Measurements from ENCODE around the gene PGBD1.
"Not testable (repeated sequence)": the region's sequence is repeated elsewhere in the genome, so short reads cannot be mapped to it uniquely, and the experiment has no call there.

Gene PGBD1

GRCh38 chr6:28291573-28291972, 10.2 kb downstream of the PGBD1 start:
- Histone ChIP-seq H2AFZ (ENCODE audit: low read depth, low read length) (no peak overlapping the region), H3K4me3 (ENCODE audit: low read length) (no peak overlapping the region), H4K20me1 (ENCODE audit: insufficient read depth, low read length) (no peaks in the 10 kb centered on the region), H3K27ac (ENCODE audit: low read length) (no peak overlapping the region), H3K9ac (ENCODE audit: low read length) (no peak overlapping the region), H3K27me3 (ENCODE audit: low read depth, low read length) (no peaks in the 10 kb centered on the region), H3K36me3 (replicated peaks; ENCODE audit: low read depth, low read length) (no peaks in the 10 kb centered on the region), H3K4me2 (ENCODE audit: low read length) (no peak overlapping the region), H3K79me2 (ENCODE audit: low read length) (no peaks in the 10 kb centered on the region), H3K4me1 (ENCODE audit: low read length) (no peaks in the 10 kb centered on the region), H3K9me3 (ENCODE audit: insufficient read depth, low read length) (no peaks in the 10 kb centered on the region)
- TF ChIP-seq CTCF (IDR thresholded peaks at IDR 0.05; ENCODE audit: low read depth, low read length) (no peak), EZH2phosphoT487 (IDR thresholded peaks at IDR 0.05; ENCODE audit: low read depth) (no peak)

GRCh38 chr6:28295326-28295725, 14.0 kb downstream of the PGBD1 start:
- Histone ChIP-seq H3K9me3 (ENCODE audit: insufficient read depth, low read length) (no peaks in the 10 kb centered on the region), H3K36me3 (replicated peaks; ENCODE audit: low read depth, low read length) (no peaks in the 10 kb centered on the region), H3K4me2 (ENCODE audit: low read length) (no peak overlapping the region)

GRCh38 chr6:28296520-28297060, 15.2 kb downstream of the PGBD1 start:
- H2AFZ ChIP-seq (ENCODE audit: low read depth, low read length) = no peak overlapping the region
- TF ChIP-seq CTCF (IDR thresholded peaks at IDR 0.05; ENCODE audit: low read depth, low read length) (no peak), EZH2phosphoT487 (IDR thresholded peaks at IDR 0.05; ENCODE audit: low read depth) (no peak)
- H3K27ac ChIP-seq (ENCODE audit: low read length) = no peak overlapping the region
- H3K79me2 ChIP-seq (ENCODE audit: low read length) = no peaks in the 10 kb centered on the region
- no peak overlapping the region for H3K4me3 ChIP-seq (ENCODE audit: low read length)
- no peak overlapping the region for H3K9ac ChIP-seq (ENCODE audit: low read length)
- no peaks in the 10 kb centered on the region for H4K20me1 ChIP-seq (ENCODE audit: insufficient read depth, low read length)
- H3K9me3 ChIP-seq (ENCODE audit: insufficient read depth, low read length) = no peaks in the 10 kb centered on the region
- H3K4me2 ChIP-seq (ENCODE audit: low read length) = no peak overlapping the region
- H3K27me3 ChIP-seq (ENCODE audit: low read depth, low read length) = no peaks in the 10 kb centered on the region
- no peaks in the 10 kb centered on the region for H3K4me1 ChIP-seq (ENCODE audit: low read length)
- no peaks in the 10 kb centered on the region for H3K36me3 ChIP-seq (replicated peaks; ENCODE audit: low read depth, low read length)

More at GRCh38 chr6:28295326-28295725, 14.0 kb downstream of the PGBD1 start:
- no peak overlapping the region for H3K9ac ChIP-seq (ENCODE audit: low read length)
- no peaks in the 10 kb centered on the region for H3K4me1 ChIP-seq (ENCODE audit: low read length)
- TF ChIP-seq EZH2phosphoT487 (IDR thresholded peaks at IDR 0.05; ENCODE audit: low read depth) (no peak), CTCF (IDR thresholded peaks at IDR 0.05; ENCODE audit: low read depth, low read length) (no peak)
- H4K20me1 ChIP-seq (ENCODE audit: insufficient read depth, low read length) = no peaks in the 10 kb centered on the region
- no peak overlapping the region for H2AFZ ChIP-seq (ENCODE audit: low read depth, low read length)
- H3K27ac ChIP-seq (ENCODE audit: low read length) = no peak overlapping the region
- no peaks in the 10 kb centered on the region for H3K79me2 ChIP-seq (ENCODE audit: low read length)
- no peak overlapping the region for H3K4me3 ChIP-seq (ENCODE audit: low read length)
- H3K27me3 ChIP-seq (ENCODE audit: low read depth, low read length) = no peaks in the 10 kb centered on the region

GRCh38 chr6:28303570-28303969, 22.2 kb downstream of the PGBD1 start:
- no peaks in the 10 kb centered on the region for H4K20me1 ChIP-seq (ENCODE audit: insufficient read depth, low read length)
- H3K27ac ChIP-seq (ENCODE audit: low read length) = no peak overlapping the region
- no peaks in the 10 kb centered on the region for H3K36me3 ChIP-seq (replicated peaks; ENCODE audit: low read depth, low read length)
- H3K4me1 ChIP-seq (ENCODE audit: low read length) = no peaks in the 10 kb centered on the region
- H3K79me2 ChIP-seq (ENCODE audit: low read length) = no peaks in the 10 kb centered on the region
- no peak overlapping the region for H3K9ac ChIP-seq (ENCODE audit: low read length)
- H3K4me2 ChIP-seq (ENCODE audit: low read length) = peak overlapping the region; percentile 12; the same call in 1 of the 2 replicates
- no peak for TF ChIP-seq EZH2phosphoT487 (IDR thresholded peaks at IDR 0.05; ENCODE audit: low read depth)
- TF ChIP-seq CTCF (IDR thresholded peaks at IDR 0.05; ENCODE audit: low read depth, low read length) = no peak
- no peak overlapping the region for H3K4me3 ChIP-seq (ENCODE audit: low read length)
- H3K9me3 ChIP-seq (ENCODE audit: insufficient read depth, low read length) = no peaks in the 10 kb centered on the region
- no peaks in the 10 kb centered on the region for H3K27me3 ChIP-seq (ENCODE audit: low read depth, low read length)
- no peak overlapping the region for H2AFZ ChIP-seq (ENCODE audit: low read depth, low read length)

GRCh38 chr6:28306363-28306762, 25.0 kb downstream of the PGBD1 start:
- H3K27ac ChIP-seq (ENCODE audit: low read length); H3K27me3 ChIP-seq (ENCODE audit: low read depth, low read length); H4K20me1 ChIP-seq (ENCODE audit: insufficient read depth, low read length); H3K4me2 ChIP-seq (ENCODE audit: low read length); H3K79me2 ChIP-seq (ENCODE audit: low read length); H3K9me3 ChIP-seq (ENCODE audit: insufficient read depth, low read length); H3K4me3 ChIP-seq (ENCODE audit: low read length); H3K4me1 ChIP-seq (ENCODE audit: low read length); H3K9ac ChIP-seq (ENCODE audit: low read length); H2AFZ ChIP-seq (ENCODE audit: low read depth, low read length); H3K36me3 ChIP-seq (replicated peaks; ENCODE audit: low read depth, low read length): not testable (repeated sequence)
